HuH-7.5 (cell line): ENCODE measurements around the gene RABGEF1.
"Not testable (repeated sequence)": the region's sequence is repeated elsewhere in the genome, so short reads cannot be mapped to it uniquely, and the experiment has no call there.

ENCODE experiments used
- DNase-seq: peaks from one replicate; pipeline ENCODE4 v3.0.0; 2011; ENCODE audit warnings: low spot score

Gene RABGEF1

GRCh38 chr7:66740302-66740979 is at the start of gene RABGEF1:
RABGEF1 (plus strand) TSS chr7:66740733; CDS start chr7:66771900, 31,167 bp downstream.
- DNase-seq, result peak; percentile 94

DNA sequence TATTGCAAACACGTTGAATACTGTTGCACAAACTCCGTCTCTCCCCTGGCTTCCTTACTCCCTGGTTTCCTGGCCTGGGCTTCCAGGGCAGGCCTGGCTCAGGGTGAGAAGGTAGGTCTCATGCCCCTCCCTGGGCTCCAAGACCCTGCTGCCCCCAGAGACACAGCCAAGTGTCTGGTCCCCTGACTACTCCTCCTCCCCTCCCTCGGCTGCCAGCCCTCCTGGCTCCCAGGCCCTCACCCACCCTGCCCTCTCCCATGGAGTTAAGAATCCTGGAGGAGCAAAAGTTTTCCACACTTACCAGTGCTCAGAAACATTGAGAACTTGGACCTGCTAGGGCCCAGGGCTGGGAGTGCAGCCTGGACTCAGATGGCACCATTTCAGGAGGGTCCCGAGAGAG is 47.2 kb upstream of the RABGEF1 start:
- no peak for DNase-seq

- no peak for DNase-seq
These were observed 46.2 kb upstream of the RABGEF1 start for GRCh38 chr7:66694286-66694685.

DNA sequence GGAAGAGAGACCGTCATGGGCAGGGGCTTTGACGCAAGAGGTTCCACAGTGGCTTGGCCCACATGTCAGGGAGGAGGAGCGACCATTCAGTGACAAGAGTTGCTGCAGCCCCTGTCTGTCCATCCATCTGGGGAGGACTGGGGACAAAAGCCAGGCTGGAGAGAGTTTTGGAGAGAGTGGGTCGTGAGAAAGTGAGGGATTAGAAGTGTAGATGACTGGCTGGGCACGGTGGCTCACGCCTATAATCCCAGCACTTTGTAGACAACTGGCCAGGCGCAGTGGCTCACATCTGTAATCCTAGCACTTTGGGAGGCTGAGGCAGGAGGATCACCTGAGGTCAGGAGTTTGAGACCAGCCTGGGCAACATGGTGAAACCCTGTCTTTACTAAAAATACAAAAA is 45.1 kb upstream of the RABGEF1 start:
- DNase-seq, result not testable (repeated sequence)

DNA sequence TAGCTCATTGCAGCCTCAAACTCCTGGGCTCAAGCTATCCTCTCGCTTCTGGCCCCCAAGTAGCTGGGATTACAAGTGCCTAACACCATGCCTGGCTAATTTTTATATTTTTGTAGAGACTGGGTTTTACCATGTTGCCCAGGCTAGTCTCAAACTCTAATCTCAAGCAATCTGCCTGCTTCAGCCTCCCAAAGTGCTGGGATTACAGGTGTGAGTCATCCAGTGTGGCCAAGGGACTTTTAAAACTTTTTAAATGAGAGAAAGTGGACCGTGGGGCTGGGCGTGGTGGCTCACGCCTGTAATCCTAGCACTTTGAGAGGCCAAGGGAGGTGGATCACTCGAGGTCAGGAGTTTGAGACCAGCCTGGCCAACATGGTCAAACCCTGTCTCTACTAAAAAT is 44.4 kb upstream of the RABGEF1 start:
- not testable (repeated sequence) for DNase-seq

DNA sequence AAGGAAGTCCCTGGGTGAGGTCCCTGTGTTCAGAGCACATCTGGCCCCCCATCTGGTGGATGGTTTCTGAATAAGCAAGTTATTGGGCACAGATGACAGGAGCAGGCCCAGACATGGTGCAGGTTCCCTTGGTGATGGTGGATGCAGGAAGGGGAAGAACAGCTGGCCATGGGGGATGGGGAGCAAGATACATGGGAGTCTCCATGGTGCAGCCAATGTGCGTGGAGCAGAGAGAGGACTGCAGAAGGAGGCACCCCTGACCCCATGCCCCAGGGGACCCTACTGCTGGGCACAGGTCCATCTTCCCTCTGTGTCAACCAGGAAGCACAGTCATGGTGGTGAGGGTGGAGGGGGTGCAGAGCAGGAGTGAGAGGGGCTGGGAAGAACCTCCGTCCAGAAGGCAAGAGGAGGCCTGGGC is 43.8 kb upstream of the RABGEF1 start:
- no peak for DNase-seq

DNA sequence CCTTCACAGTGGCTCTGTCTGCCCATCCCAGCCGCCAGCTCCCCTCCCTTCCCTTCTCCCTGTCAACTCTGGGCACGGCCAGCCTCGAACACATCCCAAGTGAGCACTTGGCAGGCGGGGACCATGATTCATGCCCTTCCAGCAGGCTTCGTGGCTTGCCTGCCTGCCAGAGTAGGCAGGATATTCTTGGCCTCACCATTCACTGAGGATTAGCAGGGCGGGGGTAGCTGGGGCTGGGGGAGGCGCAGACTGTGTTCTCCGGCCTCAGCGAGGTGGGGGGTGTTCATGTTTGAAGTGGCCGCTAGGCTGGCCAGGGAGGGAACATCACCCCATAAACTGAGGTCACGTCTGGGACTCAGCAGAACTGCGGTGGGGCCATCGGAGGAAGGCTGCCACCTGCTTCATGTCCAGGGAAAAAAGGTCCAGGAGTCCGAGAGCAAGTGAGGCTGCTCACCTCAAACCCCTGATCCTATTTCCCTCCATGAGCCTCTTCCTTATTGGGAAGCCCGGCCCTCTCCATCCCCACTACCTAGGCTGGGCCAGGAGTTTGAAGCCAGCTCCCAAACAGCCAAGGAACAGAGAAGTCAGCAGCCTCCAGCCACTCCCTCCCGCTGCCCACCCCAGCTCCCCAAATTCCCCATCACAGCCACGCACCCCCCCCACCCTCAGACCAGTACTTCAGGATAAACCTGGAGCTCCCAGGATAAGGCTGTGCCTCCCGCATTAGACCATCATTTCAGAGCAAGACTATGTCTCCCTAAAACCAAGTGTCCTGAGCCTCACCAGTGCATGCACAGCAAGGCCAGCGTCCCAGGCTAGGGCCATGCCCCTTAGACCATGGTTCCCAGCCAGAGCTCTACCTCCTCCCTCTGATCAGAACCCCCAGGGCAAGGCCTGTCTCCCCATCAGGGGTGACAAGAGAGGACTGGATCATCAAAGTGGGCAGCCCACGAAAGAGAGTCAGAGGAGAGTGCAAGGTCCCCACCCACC is 42.8 kb upstream of the RABGEF1 start:
- DNase-seq, result no peak

DNA sequence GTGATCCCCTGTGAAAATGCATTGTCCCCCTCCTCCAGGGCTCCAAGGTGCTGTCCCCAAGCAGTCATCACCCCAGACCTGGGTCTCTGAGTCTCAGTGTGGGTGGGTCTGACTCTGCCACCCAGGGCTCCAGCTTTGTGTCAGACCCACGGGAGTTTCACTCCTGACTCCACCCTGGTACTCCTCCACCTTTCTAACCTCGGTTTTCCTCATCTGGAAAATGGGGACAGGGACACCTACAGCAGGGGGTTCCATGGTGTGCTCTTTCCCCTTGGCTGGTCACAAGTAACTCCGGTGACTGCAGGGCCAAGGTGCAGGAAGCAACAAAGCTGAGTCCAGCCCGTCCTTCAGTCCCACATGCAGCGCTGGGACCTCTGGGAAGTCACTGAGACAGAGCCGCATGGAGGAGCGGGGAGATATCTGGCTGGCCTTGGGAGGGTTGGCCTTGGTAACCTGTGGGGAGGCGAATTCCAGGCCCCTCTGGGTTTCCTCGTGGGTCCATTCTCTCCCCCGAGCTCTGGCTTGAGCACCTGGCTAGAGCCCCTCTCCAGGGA is 41.8 kb upstream of the RABGEF1 start:
- no peak for DNase-seq

DNA sequence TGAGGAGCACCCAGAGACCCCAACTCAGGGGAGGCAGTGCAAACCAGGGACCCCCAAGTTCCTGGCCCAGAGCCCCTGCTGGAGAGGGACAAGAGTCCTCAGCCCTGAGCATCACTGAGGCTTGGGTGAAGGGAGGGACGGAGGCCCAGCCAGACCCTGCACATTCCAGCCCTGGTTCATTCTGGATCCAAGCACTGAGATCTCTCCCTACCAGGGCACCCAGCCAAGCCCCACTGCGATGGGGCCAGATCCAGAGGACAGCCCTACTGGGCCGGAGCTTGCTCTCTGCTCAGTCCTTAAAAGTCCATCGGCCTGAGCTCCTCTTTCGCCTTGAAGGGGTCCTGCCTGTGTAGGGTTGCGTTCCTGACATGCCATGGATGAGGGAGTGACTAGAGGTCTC is 40.5 kb upstream of the RABGEF1 start:
- DNase-seq, result no peak

GRCh38 chr7:66700633-66701131 is 39.9 kb upstream of the RABGEF1 start:
- no peak for DNase-seq

GRCh38 chr7:66707825-66708224 is 32.7 kb upstream of the RABGEF1 start:
- no peak for DNase-seq

- DNase-seq, result not testable (repeated sequence)
These were observed 29.8 kb upstream of the RABGEF1 start for GRCh38 chr7:66710752-66711151.

DNA sequence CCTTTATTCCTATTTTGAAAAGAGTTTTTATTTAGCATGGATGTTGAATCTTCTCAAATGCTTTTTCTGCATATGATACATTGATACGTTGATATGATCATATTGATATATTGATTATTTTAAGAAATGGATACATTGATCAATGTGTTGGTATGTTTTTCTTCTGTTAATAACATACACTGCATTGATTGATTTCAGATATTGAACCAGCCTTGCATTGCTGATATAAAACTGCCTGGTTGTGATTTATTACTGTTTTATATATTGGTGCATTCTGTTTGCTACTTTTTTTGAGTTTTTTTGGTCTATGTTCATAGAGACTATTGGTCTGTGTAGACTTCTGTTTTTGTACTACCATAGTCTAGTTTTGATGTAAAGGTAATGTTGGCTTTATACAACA is 26.8 kb upstream of the RABGEF1 start:
- no peak for DNase-seq

DNA sequence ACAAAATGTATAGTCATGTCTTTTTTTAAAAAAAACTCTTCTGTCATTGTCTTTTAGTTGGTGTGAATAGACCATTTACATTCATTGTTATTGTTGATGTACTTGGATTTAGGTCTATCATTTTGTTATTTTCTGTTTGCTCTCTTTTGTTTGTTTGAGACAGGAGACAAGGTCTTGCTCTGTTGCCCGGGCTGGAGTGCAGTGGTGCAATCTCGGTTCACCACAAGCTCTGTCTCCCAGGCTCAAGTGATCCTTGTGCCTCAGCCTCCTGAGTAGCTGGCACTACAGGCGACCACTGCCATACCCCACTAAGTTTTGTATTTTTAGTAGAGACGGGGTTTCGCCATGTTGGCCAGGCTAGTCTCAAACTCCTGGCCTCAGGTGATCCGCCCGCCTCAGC is 23.9 kb upstream of the RABGEF1 start:
- not testable (repeated sequence) for DNase-seq

DNA sequence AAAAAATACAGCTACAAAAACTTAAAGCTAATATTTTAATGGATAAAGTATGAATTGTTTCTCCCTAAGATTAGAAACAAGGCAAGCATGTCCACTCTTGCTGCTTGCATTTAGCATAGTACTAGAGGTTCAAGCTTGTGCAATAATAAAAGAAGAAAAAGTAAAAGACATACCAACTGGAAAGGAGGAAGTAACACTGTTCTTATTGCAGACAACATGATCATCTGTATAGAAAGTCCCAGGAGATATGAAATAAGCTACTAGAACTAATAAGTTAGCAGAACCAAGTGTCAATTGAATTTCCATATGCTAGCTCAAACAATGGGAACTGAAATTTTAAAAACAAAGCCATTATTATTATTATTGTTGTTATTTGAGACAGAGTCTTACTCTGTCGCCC is 20.0 kb upstream of the RABGEF1 start:
- DNase-seq, result no peak

GRCh38 chr7:66725843-66726242 is 14.7 kb upstream of the RABGEF1 start:
- no peak for DNase-seq

DNA sequence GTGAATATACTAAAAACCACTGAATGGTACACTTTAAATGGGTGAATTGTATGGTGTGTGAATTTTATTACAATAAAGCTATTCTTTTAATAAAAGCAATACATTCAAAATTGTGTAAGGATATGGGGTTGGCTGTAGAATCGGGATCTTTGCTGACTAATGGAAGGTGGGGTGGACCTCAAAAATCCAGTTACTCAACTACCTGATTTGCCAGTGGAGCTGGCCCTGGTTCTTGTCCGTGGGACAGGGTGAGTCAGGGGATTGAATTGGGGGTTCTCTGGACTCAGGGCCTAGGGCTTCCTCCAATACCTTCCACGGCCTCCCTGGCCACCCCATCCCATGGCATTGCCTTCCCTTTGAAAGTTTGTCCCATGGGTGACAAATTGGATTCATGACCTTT is 13.5 kb upstream of the RABGEF1 start:
- no peak for DNase-seq

- DNase-seq, result no peak
These were observed 12.0 kb upstream of the RABGEF1 start for GRCh38 chr7:66728571-66728970.

DNA sequence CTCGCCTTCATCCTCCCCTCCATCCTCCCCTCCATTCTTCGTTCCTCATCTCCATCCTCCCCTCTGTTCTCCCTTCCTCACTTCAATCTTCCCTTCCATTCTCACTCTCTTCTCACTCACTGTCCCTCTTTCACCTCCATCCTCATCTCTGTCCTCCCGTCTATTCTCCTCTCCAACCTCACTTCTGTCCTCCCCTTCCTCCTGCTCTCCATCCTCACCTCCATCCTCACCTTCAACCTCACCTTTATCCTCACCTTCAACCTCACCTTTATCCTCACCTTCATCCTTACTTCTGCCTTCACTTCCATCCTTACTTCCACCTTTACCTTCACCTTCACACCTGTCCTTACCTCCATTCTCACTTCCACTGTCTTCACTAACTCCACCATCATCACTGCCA is 11.3 kb upstream of the RABGEF1 start:
- DNase-seq, result no peak

GRCh38 chr7:66731986-66732385 is 8.5 kb upstream of the RABGEF1 start:
- DNase-seq, result no peak

GRCh38 chr7:66732439-66732838 is 8.1 kb upstream of the RABGEF1 start:
- no peak for DNase-seq

GRCh38 chr7:66734006-66734405 is 6.5 kb upstream of the RABGEF1 start:
- no peak for DNase-seq

DNA sequence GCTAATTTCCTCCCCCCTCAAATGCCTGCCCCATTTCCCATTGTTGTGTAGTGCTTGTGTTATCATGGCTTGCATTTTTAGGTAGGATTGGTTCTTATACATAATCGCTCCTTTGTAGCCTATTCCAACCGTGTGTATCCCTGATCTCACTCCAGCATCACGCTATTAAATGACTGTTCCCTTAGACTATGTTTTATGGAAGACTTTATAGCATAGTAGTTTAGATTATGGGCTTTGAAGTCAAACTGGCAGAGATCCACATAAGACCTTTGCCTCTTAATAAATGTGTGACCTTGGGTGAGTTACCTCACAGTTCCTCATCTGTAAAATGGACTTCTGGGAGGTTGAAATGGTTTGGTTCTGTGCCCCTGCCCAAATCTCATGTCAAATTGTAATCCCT is 5.4 kb upstream of the RABGEF1 start:
- DNase-seq, result no peak
